Tibial artery (tissue), 4 donors: ENCODE results near the gene ADGRL3.

Experiments used
- DNase-seq, 2 donors: peaks; one replicate each; pipeline ENCODE4 v3.0.0-alpha.2; 2019
- H3K27ac ChIP-seq, 2 donors: fragments of 200-600 bp; sonication (generic) in 1 of 2; 1 replicate in 1 of 2; 2 replicates in 1 of 2; pipeline ENCODE4 v1.5.1; 2018 to 2019; ENCODE audit warnings: mild to moderate bottlenecking in 1 of 2
- H3K27me3 ChIP-seq, 2 donors: fragments of 200-600 bp; sonication (generic) in 1 of 2; one replicate each; pipeline versions ENCODE4 v1.5.1 to v1.6.0; 2016 to 2019
- H3K36me3 ChIP-seq, 3 donors: fragments of 200-600 bp; sonication (generic) in 2 of 3; one replicate each; pipeline ENCODE4 v1.5.1; 2016 to 2019; ENCODE audit warnings: mild to moderate bottlenecking in 2 of 3
- H3K4me1 ChIP-seq, 4 donors: fragments of 200-600 bp; sonication (generic) in 2 of 4; 1 replicate in 3 of 4; 2 replicates in 1 of 4; pipeline ENCODE4 v1.5.1; 2016 to 2019
- H3K4me3 ChIP-seq, 2 donors: fragments of 200-600 bp; sonication (generic) in 1 of 2; 1 replicate in 1 of 2; 2 replicates in 1 of 2; pipeline ENCODE4 v1.5.1; 2018 to 2019; ENCODE audit warnings: mild to moderate bottlenecking in 2 of 2
- H3K9me3 ChIP-seq, 3 donors: fragments of 200-600 bp; sonication (generic) in 1 of 3; one replicate each; pipeline ENCODE4 v1.5.1; 2016 to 2019
- CTCF ChIP-seq, 2 experiments: fragments of 200-600 bp in 1 of 2; fragments of 450-650 bp in 1 of 2; IDR thresholded peaks; one replicate each; pipeline ENCODE4 v1.5.1; 2017 to 2019; ENCODE audit warnings: antibody characterized with exemption in 2 of 2, mild to moderate bottlenecking in 1 of 2, moderate library complexity in 1 of 2
- intact Hi-C: fragments of 100-400 bp; cut with DNase I; formaldehyde crosslinking; loops from one replicate; pipeline ENCODE4 v1.15.0; 2023; ENCODE audit warnings: low total_unique reads

The ADGRL3 gene

DNA sequence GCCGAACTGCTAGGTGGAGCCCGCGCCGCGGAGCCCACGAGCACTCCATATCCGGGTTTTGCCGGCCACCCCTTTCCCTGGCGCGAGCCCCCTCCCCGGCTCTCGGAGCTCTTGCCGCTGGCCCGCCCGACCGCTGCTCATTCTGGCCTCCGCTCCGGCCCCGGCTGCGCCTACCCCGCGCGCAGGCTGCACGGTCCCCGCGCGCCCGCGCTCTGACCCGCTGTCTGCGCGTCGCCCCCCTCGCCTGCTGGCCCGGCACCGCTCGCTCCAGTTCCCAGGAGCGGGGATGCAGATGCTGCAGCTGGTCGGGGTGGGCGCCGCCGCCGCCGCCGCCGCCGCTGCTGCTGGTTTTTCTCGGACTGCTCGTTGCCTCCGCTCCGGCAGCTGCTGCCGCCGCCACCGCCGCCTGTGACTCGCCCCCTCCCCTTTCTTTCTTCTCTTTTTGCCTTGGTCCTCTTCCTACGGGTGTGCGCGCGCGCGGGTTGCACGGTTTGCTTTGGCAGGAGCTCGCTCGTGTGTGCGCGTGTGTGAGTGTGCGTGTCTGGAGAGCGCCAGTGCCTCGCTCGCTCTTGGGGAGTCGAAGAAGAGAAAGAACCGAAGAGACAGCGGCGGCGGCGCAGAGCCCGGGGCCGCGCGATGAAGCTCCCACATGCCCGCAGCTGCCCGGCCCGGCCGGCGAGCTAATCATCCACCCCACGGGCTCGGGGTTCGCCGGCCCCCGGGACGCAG lies at the start of gene ADGRL3:
TSS of gene ADGRL3 (plus strand) at position 140 of the 729 bp plus-strand sequence.
- H3K4me3 ChIP-seq: peak within 1 kb of the TSS; percentile 83 to 89
- no peaks in the 10 kb centered on the region for H3K36me3 ChIP-seq
- DNase-seq: peak; percentile 30 to 68
- peaks cover 0 to 6% (median 2%) of the 10 kb centered on the region in 4 donors for H3K4me1 ChIP-seq
- H3K9me3 ChIP-seq: no peaks in the 10 kb centered on the region
- intact Hi-C loops: loop anchor here (10.0 kb wide), 2 partner anchors 74 to 174 kb away; no protein-coding TSS in a partner anchor
- H3K27ac ChIP-seq: peak within 1 kb of the TSS; percentile 85 to 86
- no peak for TF ChIP-seq CTCF (IDR thresholded peaks at IDR 0.05)
- no peaks in the 10 kb centered on the region for H3K27me3 ChIP-seq

- no peak for TF ChIP-seq CTCF (IDR thresholded peaks at IDR 0.05)
Measured at GRCh38 chr4:61152433-61152832, 47.7 kb upstream of the ADGRL3 start.

GRCh38 chr4:61160478-61160877 lies 39.6 kb upstream of the ADGRL3 start:
- no peak for TF ChIP-seq CTCF (IDR thresholded peaks at IDR 0.05)
- intact Hi-C loops: no loop called here
- H3K4me1 ChIP-seq: no peaks in the 10 kb centered on the region
- H3K4me3 ChIP-seq: no peak overlapping the region
- no peak overlapping the region for H3K27ac ChIP-seq
- no peaks in the 10 kb centered on the region for H3K36me3 ChIP-seq
- DNase-seq: no peak
- H3K9me3 ChIP-seq: no peaks in the 10 kb centered on the region
- H3K27me3 ChIP-seq: no peaks in the 10 kb centered on the region

More at GRCh38 chr4:61152433-61152832, 47.7 kb upstream of the ADGRL3 start:
- Histone ChIP-seq H3K4me3 (no peak overlapping the region), H3K9me3 (no peaks in the 10 kb centered on the region), H3K27me3 (no peaks in the 10 kb centered on the region), H3K4me1 (no peaks in the 10 kb centered on the region), H3K27ac (no peak overlapping the region), H3K36me3 (no peaks in the 10 kb centered on the region)
- DNase-seq: no peak
- intact Hi-C loops: no loop called here

- no peak for DNase-seq
- Histone ChIP-seq H3K36me3 (no peaks in the 10 kb centered on the region), H3K27ac (no peak overlapping the region), H3K9me3 (no peaks in the 10 kb centered on the region), H3K4me3 (no peak overlapping the region), H3K4me1 (no peaks in the 10 kb centered on the region), H3K27me3 (no peaks in the 10 kb centered on the region)
- intact Hi-C loops: no loop called here
- TF ChIP-seq CTCF (IDR thresholded peaks at IDR 0.05): no peak
Measured at GRCh38 chr4:61162116-61162515, 38.0 kb upstream of the ADGRL3 start.

GRCh38 chr4:61173799-61174198 lies 26.3 kb upstream of the ADGRL3 start:
- DNase-seq: no peak
- intact Hi-C loops: no loop called here

More at GRCh38 chr4:61173799-61174198, 26.3 kb upstream of the ADGRL3 start:
- no peaks in the 10 kb centered on the region for H3K9me3 ChIP-seq
- no peak overlapping the region for H3K27ac ChIP-seq
- no peaks in the 10 kb centered on the region for H3K27me3 ChIP-seq
- no peaks in the 10 kb centered on the region for H3K4me1 ChIP-seq
- no peaks in the 10 kb centered on the region for H3K36me3 ChIP-seq
- no peak overlapping the region for H3K4me3 ChIP-seq
- no peak for TF ChIP-seq CTCF (IDR thresholded peaks at IDR 0.05)
